Glomerular endothelial cell (primary cell): ENCODE data around the gene KRTAP4-7. TPM values are rescaled to one million over a fixed set of nuclear protein-coding genes. Genes with fewer than 3 reads are reported as not detected.

Source experiments
- total RNA-seq: library from RNA; depleted of rRNA; stranded (reverse); fragments of >200 nt; gene quantifications from 2 replicates; pipeline ENCODE4 v1.2.3, GENCODE V29; 2015

KRTAP4-7 gene
- total RNA-seq, 1 donor from 2014 or later = not detected

Other genes starting within 250 kb of the KRTAP4-7 start
- gene KRT12, start 216.9 kb upstream of the KRTAP4-7 start, total RNA-seq = not detected in 2 replicates
- gene KRT20, start 198.9 kb upstream of the KRTAP4-7 start, total RNA-seq = not detected in 2 replicates
- gene KRT23, start 146.5 kb upstream of the KRTAP4-7 start, total RNA-seq = not detected in 2 replicates
- not detected in 2 replicates for gene KRT39, start 117.2 kb upstream of the KRTAP4-7 start, total RNA-seq
- not detected in 2 replicates for gene KRT40, start 99.8 kb upstream of the KRTAP4-7 start, total RNA-seq
- gene KRTAP3-3, start 90.0 kb upstream of the KRTAP4-7 start, total RNA-seq = not detected in 2 replicates
- gene KRTAP3-2, start 84.2 kb upstream of the KRTAP4-7 start, total RNA-seq = not detected in 2 replicates
- not detected in 2 replicates for gene KRTAP3-1, start 75.0 kb upstream of the KRTAP4-7 start, total RNA-seq
- gene KRTAP1-5, start 56.9 kb upstream of the KRTAP4-7 start, total RNA-seq = 0.29 and 0.82 TPM in 2 replicates
- not detected in 2 replicates for gene KRTAP1-4, start 54.0 kb upstream of the KRTAP4-7 start, total RNA-seq
- gene KRTAP1-3, start 49.3 kb upstream of the KRTAP4-7 start, total RNA-seq = not detected in 2 replicates
- gene KRTAP1-1, start 42.7 kb upstream of the KRTAP4-7 start, total RNA-seq = not detected in 2 replicates
- not detected in 2 replicates for gene KRTAP2-1, start 36.8 kb upstream of the KRTAP4-7 start, total RNA-seq
- not detected in 2 replicates for gene KRTAP2-2, start 28.9 kb upstream of the KRTAP4-7 start, total RNA-seq
- 1.8 and 5.4 TPM in 2 replicates for gene KRTAP2-3, start 24.0 kb upstream of the KRTAP4-7 start, total RNA-seq
- gene KRTAP2-4, start 18.3 kb upstream of the KRTAP4-7 start, total RNA-seq = not detected in 2 replicates
- gene KRTAP4-8, start 14.0 kb downstream of the KRTAP4-7 start, total RNA-seq = not detected in 2 replicates
- not detected in 2 replicates for gene KRTAP4-16, start 18.1 kb downstream of the KRTAP4-7 start, total RNA-seq
- gene KRTAP4-9, start 21.2 kb downstream of the KRTAP4-7 start, total RNA-seq = not detected in 2 replicates
- not detected in 2 replicates for gene KRTAP4-11, start 34.2 kb downstream of the KRTAP4-7 start, total RNA-seq
- gene KRTAP4-12, start 40.0 kb downstream of the KRTAP4-7 start, total RNA-seq = not detected in 2 replicates
- gene KRTAP4-6, start 56.4 kb downstream of the KRTAP4-7 start, total RNA-seq = not detected in 2 replicates
- gene KRTAP4-5, start 65.7 kb downstream of the KRTAP4-7 start, total RNA-seq = not detected in 2 replicates
- gene KRTAP4-4, start 76.6 kb downstream of the KRTAP4-7 start, total RNA-seq = not detected in 2 replicates
- not detected in 2 replicates for gene KRTAP4-3, start 84.1 kb downstream of the KRTAP4-7 start, total RNA-seq
- not detected in 2 replicates for gene KRTAP4-2, start 94.1 kb downstream of the KRTAP4-7 start, total RNA-seq
- gene KRTAP4-1, start 100.8 kb downstream of the KRTAP4-7 start, total RNA-seq = not detected in 2 replicates
- gene KRTAP9-1, start 105.7 kb downstream of the KRTAP4-7 start, total RNA-seq = not detected in 2 replicates
- gene KRTAP9-2, start 142.5 kb downstream of the KRTAP4-7 start, total RNA-seq = not detected in 2 replicates
- not detected in 2 replicates for gene KRTAP9-3, start 148.3 kb downstream of the KRTAP4-7 start, total RNA-seq
- gene KRTAP9-8, start 153.8 kb downstream of the KRTAP4-7 start, total RNA-seq = not detected in 2 replicates
- not detected in 2 replicates for gene KRTAP9-4, start 165.5 kb downstream of the KRTAP4-7 start, total RNA-seq
- not detected in 2 replicates for gene KRTAP9-9, start 171.2 kb downstream of the KRTAP4-7 start, total RNA-seq
- gene KRTAP9-6, start 181.2 kb downstream of the KRTAP4-7 start, total RNA-seq = not detected in 2 replicates
- not detected in 2 replicates for gene KRTAP9-7, start 191.5 kb downstream of the KRTAP4-7 start, total RNA-seq
- not detected in 2 replicates for gene KRTAP29-1, start 218.7 kb downstream of the KRTAP4-7 start, total RNA-seq
- not detected in 2 replicates for gene KRTAP16-1, start 225.2 kb downstream of the KRTAP4-7 start, total RNA-seq
- gene KRTAP17-1, start 231.6 kb downstream of the KRTAP4-7 start, total RNA-seq = not detected in 2 replicates